Activated CD8-positive, alpha-beta memory T cell treated with anti-CD3 and anti-CD28 coated beads for 36 hours (primary cell): ENCODE data around the gene PLEKHG7. TPM values are rescaled to one million over a fixed set of nuclear protein-coding genes. Genes with fewer than 3 reads are reported as not detected.
"Not testable (repeated sequence)": the region's sequence is repeated elsewhere in the genome, so short reads cannot be mapped to it uniquely, and the experiment has no call there.

Experiments used
- CTCF ChIA-PET: fragments of 350-600 bp; sonication (Branson Sonifier 250); formaldehyde crosslinking; loops from one replicate; lab custom pipeline; 2021; ENCODE audit warnings: antibody characterized with exemption; lab: Charles Lee
- POLR2A ChIA-PET: fragments of 350-600 bp; sonication (Branson Sonifier 250); formaldehyde crosslinking; loops from one replicate; lab custom pipeline; 2021; ENCODE audit warnings: antibody characterized with exemption; lab: Charles Lee
- total RNA-seq, 2 experiments: library from RNA; stranded (reverse); gene quantifications; one replicate each; pipeline ENCODE4 v1.2.3, GENCODE V29; 2021

The PLEKHG7 gene
- total RNA-seq, 2 experiments from 2014 or later = not detected

DNA sequence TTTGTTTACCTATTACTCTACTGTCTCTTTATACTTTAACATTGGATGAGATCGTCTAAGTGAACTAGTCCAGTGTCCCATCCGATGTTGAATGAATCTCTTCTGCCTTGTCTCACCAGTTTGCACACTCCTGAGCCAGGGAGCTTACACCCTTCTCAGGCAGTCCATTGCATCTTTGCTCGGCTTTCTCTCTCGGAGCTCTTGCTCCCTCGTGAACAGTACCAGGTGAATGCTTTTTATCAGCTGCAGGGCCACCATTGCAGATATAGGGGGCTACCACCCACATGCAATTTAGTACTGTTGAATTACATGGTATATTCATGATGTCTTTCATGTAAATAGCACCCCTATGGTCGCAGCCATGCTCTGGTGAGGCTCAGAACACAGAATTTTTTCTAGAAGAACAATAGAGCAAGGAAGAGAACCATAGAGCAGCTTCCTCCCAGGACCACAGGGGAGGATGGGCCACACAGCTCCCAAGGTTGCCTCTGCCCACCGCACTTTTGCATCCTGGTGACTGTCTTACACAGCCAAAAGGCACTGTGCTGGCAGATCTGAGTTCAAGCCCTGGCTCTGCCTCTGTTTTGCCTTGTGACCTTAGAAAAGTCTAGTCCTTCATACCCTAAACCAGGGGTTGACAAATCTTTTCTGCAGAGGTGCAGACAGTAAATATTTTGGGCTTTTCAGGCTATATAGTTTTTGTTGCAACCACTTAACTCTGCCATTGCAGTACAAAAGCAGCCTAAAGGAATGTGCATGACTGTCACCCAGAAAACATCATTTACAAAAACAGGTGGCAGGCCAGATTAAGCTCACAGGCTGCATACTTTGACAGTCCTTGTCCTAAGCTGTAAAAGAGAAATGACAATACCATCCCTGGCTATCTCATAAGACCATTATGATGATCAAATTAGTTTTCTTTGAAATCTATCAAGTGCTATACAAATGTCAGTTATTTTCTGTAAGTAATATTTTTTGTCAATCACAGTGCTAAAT is 35.4 kb downstream of the PLEKHG7 start:
- ChIA-PET CTCF (no interaction called here), POLR2A (no interaction called here)

DNA sequence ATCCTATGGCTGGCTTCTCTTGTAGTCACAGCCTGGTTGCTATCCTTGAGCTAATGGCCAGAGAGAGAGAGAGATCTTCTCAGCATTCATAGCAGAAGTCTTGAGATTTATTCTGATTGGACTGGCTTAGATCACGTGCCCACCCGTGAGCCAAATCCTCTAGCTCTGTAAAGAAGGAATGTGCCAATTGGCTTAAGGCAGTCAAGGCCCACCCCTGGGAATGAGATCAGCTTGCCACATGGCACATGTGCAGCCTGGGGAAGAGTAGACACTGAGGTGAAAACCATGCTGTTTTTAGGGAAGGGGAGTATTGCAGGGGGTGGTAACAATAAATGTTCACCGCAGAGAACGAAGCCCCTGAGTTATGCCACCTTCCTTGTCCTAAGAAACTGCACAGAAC is 36.3 kb downstream of the PLEKHG7 start:
- POLR2A ChIA-PET = no interaction called here
- CTCF ChIA-PET = no interaction called here

- POLR2A ChIA-PET = no interaction called here
These were observed 37.6 kb downstream of the PLEKHG7 start for GRCh38 chr12:92740411-92740810.

DNA sequence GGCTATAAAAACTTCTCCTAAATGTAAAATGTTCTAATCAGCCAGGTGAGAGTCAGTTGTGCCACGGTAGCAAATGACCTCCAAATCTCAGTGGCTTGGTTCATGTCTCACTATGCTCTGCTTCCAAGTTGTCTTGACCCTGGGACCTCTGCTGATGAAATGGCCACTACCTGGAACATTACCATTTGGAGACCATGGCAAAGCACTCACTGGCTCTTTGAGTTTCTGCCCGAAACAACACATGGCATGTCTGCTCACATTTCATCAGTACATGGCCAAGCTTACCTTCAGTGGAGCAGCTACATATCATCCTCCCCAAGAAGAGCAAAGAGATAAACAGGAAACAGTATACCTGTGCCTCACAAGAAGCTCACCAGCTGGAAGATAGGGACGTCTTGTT is 40.2 kb downstream of the PLEKHG7 start:
- ChIA-PET POLR2A (no interaction called here), CTCF (no interaction called here)

More at GRCh38 chr12:92740411-92740810, 37.6 kb downstream of the PLEKHG7 start:
- CTCF ChIA-PET = interaction anchor here (0.5 kb wide), 1 partner anchor 582 kb away, joined by 4 read pairs; no protein-coding TSS in a partner anchor

- POLR2A ChIA-PET = no interaction called here
- CTCF ChIA-PET = interaction anchor here (1.2 kb wide), 1 partner anchor 417 kb away, joined by 4 read pairs; no protein-coding TSS in a partner anchor
These were observed 43.2 kb downstream of the PLEKHG7 start for GRCh38 chr12:92745856-92746550.

DNA sequence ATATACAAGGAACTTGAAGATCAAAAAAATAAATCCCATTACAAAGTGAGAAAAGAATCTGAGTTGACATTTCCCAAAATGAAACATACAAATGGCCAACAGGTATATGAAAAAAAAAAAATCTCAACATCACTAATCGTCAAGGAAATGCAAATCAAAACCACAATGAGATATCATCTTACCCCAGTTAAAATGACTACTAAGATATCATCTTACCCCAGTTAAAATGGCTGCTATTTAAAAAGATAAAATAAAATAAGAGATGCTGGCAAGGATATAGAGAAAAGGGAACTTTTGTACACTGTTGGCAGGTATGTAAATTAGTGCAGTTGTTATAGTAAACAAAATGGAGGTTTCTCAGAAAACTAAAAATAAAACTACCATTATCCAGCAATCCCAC is 44.4 kb downstream of the PLEKHG7 start:
- CTCF ChIA-PET = no interaction called here
- POLR2A ChIA-PET = no interaction called here

- POLR2A ChIA-PET, CTCF ChIA-PET: not testable (repeated sequence)
These were observed 46.9 kb downstream of the PLEKHG7 start for GRCh38 chr12:92749691-92750090.

- ChIA-PET CTCF (no interaction called here), POLR2A (no interaction called here)
These were observed 51.4 kb downstream of the PLEKHG7 start for GRCh38 chr12:92753976-92754885.

GRCh38 chr12:92756898-92757596 is 54.3 kb downstream of the PLEKHG7 start:
- ChIA-PET POLR2A (no interaction called here), CTCF (no interaction called here)

- POLR2A ChIA-PET = no interaction called here
These were observed 54.9 kb downstream of the PLEKHG7 start for GRCh38 chr12:92757597-92758121.

GRCh38 chr12:92759634-92760268 is 57.0 kb downstream of the PLEKHG7 start:
- ChIA-PET POLR2A (no interaction called here), CTCF (interaction anchor here (0.5 kb wide), 1 partner anchor 172 kb away, joined by 4 read pairs; no protein-coding TSS in a partner anchor)

More at GRCh38 chr12:92757597-92758121, 54.9 kb downstream of the PLEKHG7 start:
- CTCF ChIA-PET = no interaction called here

- POLR2A ChIA-PET = no interaction called here
- CTCF ChIA-PET = no interaction called here
These were observed 60.0 kb downstream of the PLEKHG7 start for GRCh38 chr12:92762773-92763172.

DNA sequence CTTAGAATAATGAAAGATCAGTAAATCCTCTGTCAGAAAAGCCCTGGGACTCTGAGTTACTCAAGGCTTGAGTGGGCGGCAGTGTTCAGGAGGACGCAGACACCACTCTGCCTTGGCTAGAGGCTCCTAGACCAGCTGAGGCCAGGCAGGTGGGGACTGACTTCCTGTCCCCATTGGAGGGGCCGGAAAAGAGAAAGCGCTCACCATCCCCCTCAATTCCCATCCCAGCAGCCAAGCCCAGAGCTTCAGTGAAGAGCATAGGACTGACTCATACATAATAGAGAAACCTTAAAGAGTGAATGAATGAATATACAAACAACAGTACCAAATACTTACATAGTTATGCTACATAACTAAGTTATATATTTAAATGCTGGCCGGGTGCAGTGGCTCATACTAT is 62.0 kb downstream of the PLEKHG7 start:
- POLR2A ChIA-PET = no interaction called here
- CTCF ChIA-PET = no interaction called here

DNA sequence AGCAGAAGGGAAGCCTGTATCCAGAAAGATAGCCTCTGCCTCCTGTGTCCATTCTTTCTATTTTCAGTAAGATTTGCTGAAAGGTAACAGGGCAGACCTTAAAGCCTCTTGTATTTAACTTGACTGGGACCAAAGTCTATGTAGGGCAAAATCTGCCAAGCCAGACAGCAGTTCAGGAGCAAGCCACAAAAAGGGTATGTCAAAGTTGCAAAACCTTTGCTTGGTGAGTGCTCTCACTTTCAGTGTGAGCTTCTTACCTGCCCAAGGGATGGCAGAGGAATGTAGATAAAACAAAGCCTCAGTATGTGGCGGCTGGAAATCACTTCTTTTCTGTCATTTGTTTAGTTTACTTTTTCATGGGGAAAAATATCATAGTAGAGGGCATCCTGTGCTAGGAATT is 63.1 kb downstream of the PLEKHG7 start:
- POLR2A ChIA-PET = interaction anchor here (0.7 kb wide), 1 partner anchor 1227 kb away, joined by 3 read pairs; no protein-coding TSS in a partner anchor
- CTCF ChIA-PET = no interaction called here

DNA sequence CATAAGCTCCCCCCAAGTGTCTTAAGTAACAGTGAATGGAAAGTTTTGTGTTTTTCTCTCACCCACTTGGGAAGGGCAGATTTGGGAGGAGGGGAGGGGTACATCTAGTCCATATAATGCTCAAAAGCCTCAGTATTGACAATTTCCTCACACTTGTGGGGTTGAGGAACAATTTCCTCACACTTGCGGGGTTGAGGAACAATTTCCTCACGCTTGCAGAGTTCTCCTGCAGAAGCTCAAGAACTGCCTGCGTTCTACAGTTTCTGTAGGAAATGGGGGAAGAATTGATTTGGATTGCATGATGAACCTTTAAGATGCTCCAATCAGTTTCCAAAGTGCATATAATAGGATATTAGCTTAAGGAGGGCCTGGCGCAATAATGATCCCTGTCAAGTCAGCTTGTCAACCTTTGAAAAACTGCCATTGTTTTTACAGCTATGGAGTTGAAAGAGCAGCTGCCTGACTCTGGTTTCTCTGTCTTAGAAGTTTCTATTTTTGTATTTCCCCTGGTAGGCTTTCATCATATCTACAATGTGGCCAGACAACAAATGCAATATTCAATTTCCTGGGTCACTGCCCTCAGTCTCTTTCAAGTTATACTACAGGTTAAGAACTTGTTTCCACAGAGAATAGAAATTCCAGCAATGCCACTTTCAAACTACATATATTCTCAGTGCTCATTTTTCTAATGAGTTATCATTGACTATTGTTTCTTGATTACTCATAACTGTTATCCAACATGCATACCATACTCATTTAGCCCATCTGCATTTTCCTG is 66.5 kb downstream of the PLEKHG7 start:
- POLR2A ChIA-PET = interaction anchor here (0.6 kb wide), 1 partner anchor 21 kb away, joined by 3 read pairs; no protein-coding TSS in a partner anchor
- CTCF ChIA-PET = interaction anchor here (0.6 kb wide), 1 partner anchor 565 kb away, joined by 5 read pairs; no protein-coding TSS in a partner anchor

DNA sequence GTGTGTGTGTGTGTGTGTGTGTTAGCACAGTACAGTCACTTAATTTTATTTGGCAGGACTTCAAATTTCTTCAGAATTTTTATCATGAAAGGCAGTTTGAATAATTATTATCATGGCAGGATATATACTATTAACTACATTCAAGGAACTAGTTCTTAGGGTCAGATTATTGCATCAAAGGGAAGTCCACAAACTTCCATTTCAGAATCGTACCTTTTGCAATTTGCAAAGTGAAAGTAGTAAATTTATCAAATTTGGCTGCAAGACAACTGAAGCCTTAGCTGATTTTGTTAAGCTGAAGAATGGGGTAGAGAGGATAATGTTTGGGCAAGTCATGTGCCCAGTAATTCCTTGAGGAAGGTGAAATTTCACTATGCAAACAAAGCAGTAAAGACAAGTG is 68.2 kb downstream of the PLEKHG7 start:
- CTCF ChIA-PET = no interaction called here
- POLR2A ChIA-PET = no interaction called here

- ChIA-PET CTCF (no interaction called here), POLR2A (no interaction called here)
These were observed 72.6 kb downstream of the PLEKHG7 start for GRCh38 chr12:92775416-92775815.
